HUES48 (cell line): Measurements from ENCODE around the gene AARS2.

ENCODE experiments used
- H3K27ac ChIP-seq: one replicate; pipeline ENCODE4 v1.7.0; 2013; ENCODE audit warnings: low read depth, low read length, inconsistent platforms
- H3K27me3 ChIP-seq: 2 replicates; pipeline ENCODE4 v1.6.1; 2013; ENCODE audit warnings: mild to moderate bottlenecking, low read length; ENCODE audit not compliant: control insufficient read depth, insufficient read depth
- H3K36me3 ChIP-seq: 2 replicates; pipeline ENCODE4 v1.6.1; 2013; ENCODE audit warnings: low read length; ENCODE audit not compliant: control insufficient read depth, insufficient read depth
- H3K4me1 ChIP-seq: 2 replicates; pipeline ENCODE4 v1.6.1; 2013; ENCODE audit warnings: mild to moderate bottlenecking, low read length; ENCODE audit not compliant: control insufficient read depth, insufficient read depth
- H3K4me3 ChIP-seq: 2 replicates; pipeline ENCODE4 v1.5.1; 2013; ENCODE audit warnings: mild to moderate bottlenecking, low read depth, low read length
- H3K9ac ChIP-seq: 2 replicates; pipeline ENCODE4 v1.6.1; 2013; ENCODE audit warnings: mild to moderate bottlenecking, low read depth, low read length, moderate library complexity
- H3K9me3 ChIP-seq: 2 replicates; pipeline ENCODE4 v1.6.1; 2013; ENCODE audit warnings: low read length; ENCODE audit not compliant: control insufficient read depth, insufficient read depth

AARS2 gene

DNA sequence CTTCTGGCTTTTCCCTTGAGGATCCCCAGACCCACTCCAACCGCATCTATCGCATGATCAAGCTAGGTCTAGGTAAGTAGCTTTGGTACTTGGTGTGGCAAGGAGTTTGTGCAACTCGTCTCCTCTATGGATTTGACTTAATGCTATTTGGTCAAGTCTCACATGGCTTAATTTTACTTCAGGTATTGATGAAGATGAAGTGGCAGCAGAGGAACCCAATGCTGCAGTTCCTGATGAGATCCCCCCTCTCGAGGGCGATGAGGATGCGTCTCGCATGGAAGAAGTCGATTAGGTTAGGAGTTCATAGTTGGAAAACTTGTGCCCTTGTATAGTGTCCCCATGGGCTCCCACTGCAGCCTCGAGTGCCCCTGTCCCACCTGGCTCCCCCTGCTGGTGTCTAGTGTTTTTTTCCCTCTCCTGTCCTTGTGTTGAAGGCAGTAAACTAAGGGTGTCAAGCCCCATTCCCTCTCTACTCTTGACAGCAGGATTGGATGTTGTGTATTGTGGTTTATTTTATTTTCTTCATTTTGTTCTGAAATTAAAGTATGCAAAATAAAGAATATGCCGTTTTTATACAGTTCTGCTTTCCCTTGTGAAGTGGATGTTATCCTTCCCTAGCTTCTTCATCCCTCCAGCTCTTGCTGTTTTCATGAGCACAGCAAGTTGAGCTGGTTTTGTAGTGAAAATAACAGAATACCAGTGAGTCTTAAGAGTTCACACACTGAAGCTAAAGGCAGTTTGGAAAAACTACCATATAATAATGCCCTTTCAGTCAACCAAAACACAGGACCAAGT, 59.6 kb downstream of the AARS2 start:
- Histone ChIP-seq H3K36me3 (peaks cover 78% of the 10 kb centered on the region), H3K27ac (peak overlapping the region; percentile 37), H3K27me3 (no peaks in the 10 kb centered on the region), H3K9me3 (no peaks in the 10 kb centered on the region), H3K4me3 (no peak overlapping the region), H3K9ac (no peak overlapping the region), H3K4me1 (peaks cover 12% of the 10 kb centered on the region)

DNA sequence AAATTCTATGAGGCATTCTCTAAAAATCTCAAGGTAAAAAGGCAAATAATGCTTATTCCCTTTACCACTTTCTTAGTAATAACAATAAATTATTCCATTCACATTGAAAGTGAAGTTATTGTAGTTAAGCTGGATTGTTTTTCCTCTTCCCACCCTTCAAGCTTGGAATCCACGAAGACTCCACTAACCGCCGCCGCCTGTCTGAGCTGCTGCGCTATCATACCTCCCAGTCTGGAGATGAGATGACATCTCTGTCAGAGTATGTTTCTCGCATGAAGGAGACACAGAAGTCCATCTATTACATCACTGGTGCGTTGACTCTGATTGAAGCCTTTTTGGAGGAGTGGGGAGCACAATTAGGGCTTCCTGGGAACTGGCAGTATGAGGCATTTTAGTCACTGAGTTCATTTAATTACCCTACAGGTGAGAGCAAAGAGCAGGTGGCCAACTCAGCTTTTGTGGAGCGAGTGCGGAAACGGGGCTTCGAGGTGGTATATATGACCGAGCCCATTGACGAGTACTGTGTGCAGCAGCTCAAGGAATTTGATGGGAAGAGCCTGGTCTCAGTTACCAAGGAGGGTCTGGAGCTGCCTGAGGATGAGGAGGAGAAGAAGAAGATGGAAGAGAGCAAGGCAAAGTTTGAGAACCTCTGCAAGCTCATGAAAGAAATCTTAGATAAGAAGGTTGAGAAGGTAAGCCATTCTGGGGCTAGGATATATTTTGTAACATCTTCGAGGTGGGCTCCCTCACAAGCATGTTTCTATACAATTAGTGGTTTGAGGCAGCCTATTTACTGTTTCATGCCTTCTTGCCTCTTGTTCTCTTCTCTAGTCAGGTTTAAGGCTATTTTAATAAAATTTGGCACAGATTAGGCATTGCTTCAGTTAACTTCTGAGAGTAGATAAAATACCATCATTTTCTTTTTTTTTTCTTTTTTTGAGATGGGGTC, 61.3 kb downstream of the AARS2 start:
- peaks cover 7% of the 10 kb centered on the region for H3K4me1 ChIP-seq
- H3K4me3 ChIP-seq: no peak overlapping the region
- no peaks in the 10 kb centered on the region for H3K27me3 ChIP-seq
- H3K36me3 ChIP-seq: peaks cover 83% of the 10 kb centered on the region
- H3K27ac ChIP-seq: no peak overlapping the region
- no peaks in the 10 kb centered on the region for H3K9me3 ChIP-seq
- H3K9ac ChIP-seq: no peak overlapping the region

DNA sequence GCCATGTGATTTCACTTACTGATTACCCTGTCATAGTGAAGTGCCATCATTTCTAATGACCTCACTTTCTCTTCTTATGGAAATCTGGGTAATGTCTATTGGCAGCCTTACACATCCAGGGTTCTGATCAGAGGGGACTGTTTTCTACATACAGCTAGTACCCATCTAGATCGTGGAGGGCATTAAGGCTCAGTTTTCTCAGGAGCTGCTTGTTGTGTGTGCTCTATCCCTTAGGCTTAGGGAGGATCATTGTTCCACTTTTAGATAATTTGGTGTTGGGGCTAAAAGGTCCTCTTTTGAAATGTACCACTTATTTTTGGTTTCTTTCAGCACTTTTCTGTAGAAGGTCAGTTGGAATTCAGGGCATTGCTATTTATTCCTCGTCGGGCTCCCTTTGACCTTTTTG, 62.4 kb downstream of the AARS2 start:
- Histone ChIP-seq H3K4me3 (no peak overlapping the region), H3K27ac (peak overlapping the region; percentile 25), H3K9ac (no peak overlapping the region)

DNA sequence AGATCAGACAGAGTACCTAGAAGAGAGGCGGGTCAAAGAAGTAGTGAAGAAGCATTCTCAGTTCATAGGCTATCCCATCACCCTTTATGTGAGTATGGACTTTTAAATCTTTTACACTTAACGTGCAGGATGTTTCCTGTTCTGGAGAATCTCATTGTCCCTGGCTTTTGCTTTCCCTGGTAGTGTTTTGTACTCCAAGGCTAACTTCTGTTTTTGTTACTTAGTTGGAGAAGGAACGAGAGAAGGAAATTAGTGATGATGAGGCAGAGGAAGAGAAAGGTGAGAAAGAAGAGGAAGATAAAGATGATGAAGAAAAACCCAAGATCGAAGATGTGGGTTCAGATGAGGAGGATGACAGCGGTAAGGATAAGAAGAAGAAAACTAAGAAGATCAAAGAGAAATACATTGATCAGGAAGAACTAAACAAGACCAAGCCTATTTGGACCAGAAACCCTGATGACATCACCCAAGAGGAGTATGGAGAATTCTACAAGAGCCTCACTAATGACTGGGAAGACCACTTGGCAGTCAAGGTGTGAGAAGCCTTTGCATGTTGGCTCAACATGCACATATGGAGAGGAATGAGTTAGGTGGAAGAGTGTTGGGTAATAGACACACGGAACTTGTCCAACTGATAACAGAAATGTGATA, 63.0 kb downstream of the AARS2 start:
- H3K4me1 ChIP-seq: peaks cover 16% of the 10 kb centered on the region
- peak overlapping the region; percentile 52 for H3K27ac ChIP-seq
- H3K27me3 ChIP-seq: no peaks in the 10 kb centered on the region
- no peak overlapping the region for H3K9ac ChIP-seq
- H3K36me3 ChIP-seq: peaks cover 76% of the 10 kb centered on the region
- H3K4me3 ChIP-seq: no peak overlapping the region
- no peaks in the 10 kb centered on the region for H3K9me3 ChIP-seq

More for the DNA sequence above, 62.4 kb downstream of the AARS2 start:
- Histone ChIP-seq H3K9me3 (no peaks in the 10 kb centered on the region), H3K27me3 (no peaks in the 10 kb centered on the region), H3K4me1 (peaks cover 10% of the 10 kb centered on the region), H3K36me3 (peaks cover 80% of the 10 kb centered on the region)
